HepG2 (cell line): ENCODE data around the gene RIPOR3. TPM values are rescaled to one million over a fixed set of nuclear protein-coding genes. Genes with fewer than 3 reads are reported as not detected.

Experiments used
- ATAC-seq: fragments of 200-7000 bp; cut with Tn5 transposase; 3 replicates; pipeline ENCODE4 v1.9.1; 2020; ENCODE audit warnings: mild to moderate bottlenecking, moderate library complexity
- BruUV-seq: library from RNA; stranded (reverse); fragments of 400-500 nt; replicated peaks from 2 replicates; lab custom pipeline; 2021; lab: Mats Ljungman, UMichigan
- CTCF ChIA-PET: fragments of 300-600 bp; formaldehyde crosslinking; extraction: SDS; loops from one replicate; lab custom pipeline; 2021; ENCODE audit warnings: low total read pairs, inconsistent platforms, low intra/inter-chr PET ratio; lab: Yijun Ruan, JAX
- POLR2A ChIA-PET: fragments of 350-600 bp; sonication (Branson Sonifier 250); formaldehyde crosslinking; loops from one replicate; lab custom pipeline; 2020; ENCODE audit warnings: antibody characterized with exemption, inconsistent platforms; lab: Yijun Ruan, JAX
- DNase-seq: peaks from one replicate; pipeline ENCODE4 v3.0.0-alpha.2; 2015; ENCODE audit warnings: low spot score
- FAIRE-seq: peaks from 3 replicates; lab custom pipeline; 2011; peaks lifted over from hg19 to GRCh38; lab: Jason Lieb, UNC
- H2AFZ ChIP-seq: one replicate; pipeline ENCODE4 v1.6.1; 2011; ENCODE audit warnings: low read length, inconsistent platforms
- H3K27ac ChIP-seq: fragments of 300-600 bp; 3 replicates; pipeline ENCODE4 v1.8.0; 2011; ENCODE audit warnings: mixed run types, mild to moderate bottlenecking, mixed read lengths, low read length, inconsistent platforms; ENCODE audit not compliant: insufficient read depth; ENCODE audit errors: extremely low read length
- H3K27me3 ChIP-seq, 2 experiments: fragments of 200-600 bp in 1 of 2; 2 replicates in 1 of 2; 3 replicates in 1 of 2; pipeline versions ENCODE4 v1.6.0 to v1.8.0; 2011; ENCODE audit warnings: low read length in 2 of 2, mild to moderate bottlenecking in 2 of 2, moderate library complexity in 2 of 2, inconsistent platforms in 1 of 2; ENCODE audit not compliant: insufficient read depth in 2 of 2, control insufficient read depth in 1 of 2
- H3K36me3 ChIP-seq, 2 experiments: fragments of 200-600 bp in 1 of 2; replicated peaks in 1 of 2; 2 replicates in 1 of 2; 3 replicates in 1 of 2; pipeline versions ENCODE4 v1.5.1 to v1.8.0; 2011; ENCODE audit warnings: low read length in 2 of 2, inconsistent platforms in 1 of 2; ENCODE audit not compliant: insufficient read depth in 2 of 2, control insufficient read depth in 1 of 2
- H3K4me1 ChIP-seq: 2 replicates; pipeline ENCODE4 v1.5.1; 2012; ENCODE audit warnings: low read length, inconsistent platforms; ENCODE audit not compliant: insufficient read depth
- H3K4me2 ChIP-seq: 2 replicates; pipeline ENCODE4 v1.6.0; 2011; ENCODE audit warnings: low read depth, low read length, inconsistent platforms
- H3K4me3 ChIP-seq, 3 experiments: fragments of 200-600 bp in 1 of 3; sonication (generic), shearing (Covaris generic) in 1 of 3; replicated peaks in 1 of 3; 2 replicates each; pipeline ENCODE4 v1.5.1; 2011 to 2016; ENCODE audit warnings: low read length in 3 of 3, inconsistent platforms in 2 of 3, low read depth in 2 of 3, mild to moderate bottlenecking in 2 of 3, control low read depth in 1 of 3, mixed read lengths in 1 of 3; ENCODE audit not compliant: insufficient read depth in 1 of 3
- H3K79me2 ChIP-seq: one replicate; pipeline ENCODE4 v1.6.1; 2011; ENCODE audit warnings: low read length, inconsistent platforms; ENCODE audit not compliant: insufficient read depth
- H3K9ac ChIP-seq: 2 replicates; pipeline ENCODE4 v1.6.0; 2011; ENCODE audit warnings: mild to moderate bottlenecking, low read depth, low read length, inconsistent platforms; ENCODE audit not compliant: insufficient read depth
- H3K9me3 ChIP-seq: 2 replicates; pipeline ENCODE4 v1.5.1; 2012; ENCODE audit warnings: mild to moderate bottlenecking, low read length
- H4K20me1 ChIP-seq: 2 replicates; pipeline ENCODE4 v1.6.0; 2011; ENCODE audit warnings: inconsistent platforms, mild to moderate bottlenecking, low read length, moderate library complexity; ENCODE audit not compliant: insufficient read depth
- KLF15 ChIP-seq: sonication (generic); formaldehyde crosslinking; IDR thresholded peaks from 2 replicates; pipeline ENCODE4 v1.8.1; 2023; ENCODE audit warnings: borderline replicate concordance, mild to moderate bottlenecking, inconsistent platforms, missing genetic modification reagents, mixed read lengths
- SIX4 ChIP-seq: sonication (generic); formaldehyde crosslinking; IDR thresholded peaks from 2 replicates; pipeline ENCODE4 v1.4.0; 2020; ENCODE audit warnings: missing genetic modification reagents
- SNAPC5 ChIP-seq: sonication (generic); formaldehyde crosslinking; IDR thresholded peaks from 2 replicates; pipeline ENCODE4 v1.8.1; 2023; ENCODE audit warnings: mild to moderate bottlenecking, missing genetic modification reagents, borderline replicate concordance
- ZBTB44 ChIP-seq: sonication (generic); formaldehyde crosslinking; IDR thresholded peaks from 2 replicates; pipeline ENCODE4 v1.4.0; 2020; ENCODE audit warnings: missing genetic modification reagents
- ZFP37 ChIP-seq: sonication (generic); formaldehyde crosslinking; IDR thresholded peaks from 2 replicates; pipeline ENCODE4 v1.4.0; 2020; ENCODE audit warnings: missing genetic modification reagents, borderline replicate concordance
- ZNF235 ChIP-seq: sonication (generic); formaldehyde crosslinking; IDR thresholded peaks from 2 replicates; pipeline ENCODE4 v1.8.1; 2023; ENCODE audit warnings: mild to moderate bottlenecking, missing genetic modification reagents, borderline replicate concordance
- ZNF629 ChIP-seq: sonication (generic); formaldehyde crosslinking; conservative IDR thresholded peaks from 2 replicates; pipeline ENCODE4 v1.5.0; 2020; ENCODE audit warnings: missing genetic modification reagents
- ZNF839 ChIP-seq: sonication (generic); formaldehyde crosslinking; IDR thresholded peaks from 2 replicates; pipeline ENCODE4 v1.4.0; 2020; ENCODE audit warnings: missing genetic modification reagents, mild to moderate bottlenecking, borderline replicate concordance
- WGBS: methylation state at CpG from one replicate; pipeline ENCODE4 v1.1.6; 2017; ENCODE audit warnings: low lambda C conversion rate; 5-methylcytosine and 5-hydroxymethylcytosine counted together
- in situ Hi-C: cut with HindIII; loops from 2 replicates; pipeline ENCODE4 v1.10.0; 2017; ENCODE audit warnings: low pct_unique_long_range_greater_than_20kb; ENCODE audit not compliant: extremely low pct_ligation_motif_present
- intact Hi-C: fragments of 100-400 bp; cut with micrococcal nuclease; formaldehyde crosslinking; loops from one replicate; pipeline ENCODE4 v1.10.0; 2022; ENCODE audit not compliant: unreplicated experiment
- polyA plus RNA-seq, 8 experiments: library from polyadenylated mRNA; depleted of rRNA in 3 of 8; stranded (reverse) in 7 of 8; unstranded in 1 of 8; fragments of >200 nt; fragmentation: Illumina TruSeq in 4 of 8; extraction: Trizol in 4 of 8; gene quantifications; 2 replicates each; pipeline versions ENCODE4 v1.2.1 to v1.2.3, GENCODE V29; 2011 to 2016; ENCODE audit warnings: low read depth in 4 of 8, missing spikeins in 1 of 8, mixed read lengths in 1 of 8; ENCODE audit not compliant: insufficient read depth in 1 of 8
- total RNA-seq, 5 experiments: library from RNA; depleted of rRNA; stranded (reverse); fragments of >200 nt; fragmentation: Illumina TruSeq; extraction: Trizol; gene quantifications; 2 replicates each; pipeline ENCODE4 v1.2.3, GENCODE V29; 2016; ENCODE audit warnings: low read depth in 1 of 5

RIPOR3 gene
- total and polyA plus RNA-seq, 2 of the 13 experiments (the other 11 are each of a cell fraction or from before 2014, with no cell fraction given): 0.18 TPM; not detected in 1

GRCh38 chr20:50615407-50615806, 75.9 kb downstream of the RIPOR3 start (continued):
- no peak for TF ChIP-seq ZBTB44
- TF ChIP-seq SIX4: no peak
- TF ChIP-seq ZNF839 (CRISPR knock-in tag): no peak
- no peak for TF ChIP-seq ZFP37 (CRISPR knock-in tag)
- no peak for TF ChIP-seq SNAPC5 (CRISPR knock-in tag)

- no peaks in the 10 kb centered on the region for H4K20me1 ChIP-seq
- no peak for DNase-seq
- no TSS peak for BruUV-seq
- H3K4me2 ChIP-seq: no peak overlapping the region
- no peak overlapping the region for H2AFZ ChIP-seq
- in situ Hi-C loops: no loop called here
- no peak for TF ChIP-seq ZNF235 (CRISPR knock-in tag)
- TF ChIP-seq ZNF629 (CRISPR knock-in tag): peak; percentile 84
- 0 out of 2 replicates have a peak, but pooled peaks have one; percentile 36 for TF ChIP-seq KLF15 (CRISPR knock-in tag)
- TF ChIP-seq, all 625 proteins: peak for 2
- Histone ChIP-seq H3K36me3 (no peaks in the 10 kb centered on the region), H3K79me2 (no peaks in the 10 kb centered on the region), H3K27me3 (peaks cover 0 to 5% of the 10 kb centered on the region in 2 experiments; a peak in 1 of 5 replicates), H3K9me3 (no peaks in the 10 kb centered on the region), H3K9ac (no peak overlapping the region), H3K27ac (no peak overlapping the region), H3K4me1 (peaks cover 5% of the 10 kb centered on the region; the same call in 1 of the 2 replicates), H3K4me3 (no peak overlapping the region)
- ChIA-PET POLR2A (no interaction called here), CTCF (no interaction called here)
- WGBS: 59% methylated on average over 15 of the region's 15 CpGs
- ATAC-seq (no peak), FAIRE-seq (no peak)
- intact Hi-C loops: no loop called here
Observed at GRCh38 chr20:50613438-50614169, 77.7 kb downstream of the RIPOR3 start.
